GM10266 (cell line): Measurements from ENCODE around the gene INPP5F.

Source experiments
- DNase-seq: peaks from one replicate; pipeline ENCODE4 v3.0.0; 2012; ENCODE audit errors: extremely low spot score
- TF ChIP-seq, protein P1 (sequence below): IDR thresholded peaks from 2 replicates; pipeline ENCODE4 v1.5.1; 2012; ENCODE audit warnings: mild to moderate bottlenecking, low read depth; ENCODE audit not compliant: control insufficient read depth, insufficient read depth; ENCODE audit errors: missing control alignments

The INPP5F gene

DNA sequence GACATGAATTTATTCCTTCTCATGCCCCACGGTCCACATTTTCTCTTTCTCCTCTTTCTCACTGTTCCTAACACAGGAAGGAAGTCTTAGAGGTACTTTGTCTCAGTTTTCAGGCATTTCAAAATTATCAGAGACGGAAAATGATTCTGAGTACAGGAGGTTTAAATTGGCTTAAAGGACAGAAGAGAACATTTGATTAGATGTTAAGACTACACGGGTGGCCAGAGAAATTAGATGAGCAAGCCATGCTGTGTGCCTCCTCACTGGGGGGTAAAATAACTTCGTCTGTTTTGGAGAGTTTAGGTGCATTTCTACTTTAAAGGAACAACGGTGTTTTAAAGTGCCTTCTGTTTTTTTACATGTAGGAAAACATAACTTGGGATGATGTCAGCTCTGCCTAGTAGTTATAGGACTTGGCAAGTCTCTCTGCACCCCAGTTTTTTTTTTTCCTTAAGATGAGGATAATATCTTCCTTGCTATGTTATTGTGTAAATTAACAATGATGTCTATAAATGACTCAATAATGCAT, 79.9 kb downstream of the INPP5F start:
- TF ChIP-seq, protein P1, sequence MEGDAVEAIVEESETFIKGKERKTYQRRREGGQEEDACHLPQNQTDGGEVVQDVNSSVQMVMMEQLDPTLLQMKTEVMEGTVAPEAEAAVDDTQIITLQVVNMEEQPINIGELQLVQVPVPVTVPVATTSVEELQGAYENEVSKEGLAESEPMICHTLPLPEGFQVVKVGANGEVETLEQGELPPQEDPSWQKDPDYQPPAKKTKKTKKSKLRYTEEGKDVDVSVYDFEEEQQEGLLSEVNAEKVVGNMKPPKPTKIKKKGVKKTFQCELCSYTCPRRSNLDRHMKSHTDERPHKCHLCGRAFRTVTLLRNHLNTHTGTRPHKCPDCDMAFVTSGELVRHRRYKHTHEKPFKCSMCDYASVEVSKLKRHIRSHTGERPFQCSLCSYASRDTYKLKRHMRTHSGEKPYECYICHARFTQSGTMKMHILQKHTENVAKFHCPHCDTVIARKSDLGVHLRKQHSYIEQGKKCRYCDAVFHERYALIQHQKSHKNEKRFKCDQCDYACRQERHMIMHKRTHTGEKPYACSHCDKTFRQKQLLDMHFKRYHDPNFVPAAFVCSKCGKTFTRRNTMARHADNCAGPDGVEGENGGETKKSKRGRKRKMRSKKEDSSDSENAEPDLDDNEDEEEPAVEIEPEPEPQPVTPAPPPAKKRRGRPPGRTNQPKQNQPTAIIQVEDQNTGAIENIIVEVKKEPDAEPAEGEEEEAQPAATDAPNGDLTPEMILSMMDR = no peak
- DNase-seq = no peak

DNA sequence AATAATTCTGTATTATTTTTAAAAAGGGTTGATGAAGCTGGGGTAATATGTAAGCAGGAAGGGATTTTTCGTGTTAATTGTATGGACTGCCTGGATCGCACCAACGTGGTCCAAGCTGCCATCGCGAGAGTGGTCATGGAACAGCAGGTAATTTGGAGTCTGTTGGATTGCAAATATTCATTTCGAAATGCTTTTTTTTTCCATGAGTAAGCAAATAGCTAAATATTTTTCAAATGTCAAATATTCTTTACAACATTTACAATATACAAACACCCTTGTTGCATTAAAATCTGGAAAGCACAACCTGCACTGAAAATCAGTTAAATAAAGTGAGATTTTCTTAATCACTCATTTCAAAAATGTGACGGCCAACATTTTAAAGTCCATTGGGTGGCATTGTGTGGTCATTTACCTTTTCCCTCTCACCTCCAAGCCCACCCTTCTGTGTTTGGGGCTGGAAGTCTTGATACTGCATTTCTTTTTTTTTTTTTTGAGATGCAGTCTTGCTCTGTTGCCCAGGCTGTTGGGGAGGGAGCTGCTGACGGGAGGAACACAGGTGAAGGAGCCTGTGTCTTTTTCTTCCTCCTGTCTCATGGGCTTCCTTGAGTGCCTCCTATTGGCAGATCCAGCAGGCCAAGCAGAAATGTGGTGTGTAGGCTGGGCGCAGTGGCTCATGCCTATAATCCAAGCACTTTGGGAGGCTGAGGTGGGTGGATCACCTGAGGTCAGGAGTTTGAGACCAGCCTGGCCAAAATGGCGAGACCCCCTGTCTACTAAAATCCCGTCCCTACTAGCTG, 80.7 kb downstream of the INPP5F start:
- DNase-seq = no peak
- TF ChIP-seq, protein P1 = no peak

DNA sequence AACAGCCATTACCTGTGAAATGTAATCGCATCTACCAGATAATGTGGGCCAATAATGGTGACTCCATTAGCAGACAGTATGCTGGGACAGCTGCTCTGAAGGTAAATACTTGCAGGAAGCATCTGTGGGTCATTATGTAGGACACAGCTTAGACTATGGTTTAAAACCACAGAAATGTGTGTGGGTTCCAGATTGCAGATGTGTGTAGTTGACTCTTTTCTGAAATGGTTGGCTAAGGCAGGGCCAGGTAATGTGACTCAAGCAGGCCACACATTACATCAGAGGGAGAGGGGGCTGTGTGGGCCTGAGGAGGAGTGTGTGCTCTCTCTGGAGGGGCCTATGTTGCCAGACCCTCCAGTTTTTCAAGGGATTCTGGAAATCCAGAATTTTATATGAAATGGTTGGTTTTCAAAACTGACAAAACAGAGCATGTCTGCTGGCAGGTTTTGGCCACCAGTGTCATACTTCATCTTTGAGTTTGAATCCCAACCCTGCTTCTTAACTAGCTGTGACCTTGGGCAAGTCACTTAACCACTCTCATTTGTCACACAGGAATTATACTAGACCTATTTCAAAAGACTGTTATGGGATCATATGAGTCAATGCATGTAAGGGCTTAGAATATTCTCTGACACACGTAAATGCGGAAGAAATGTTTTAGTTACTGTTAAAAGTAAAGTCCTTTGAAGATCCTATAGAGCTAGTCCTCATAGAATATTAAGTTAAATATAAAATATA, 82.3 kb downstream of the INPP5F start:
- DNase-seq = peak; percentile 32
- TF ChIP-seq, protein P1 = no peak

DNA sequence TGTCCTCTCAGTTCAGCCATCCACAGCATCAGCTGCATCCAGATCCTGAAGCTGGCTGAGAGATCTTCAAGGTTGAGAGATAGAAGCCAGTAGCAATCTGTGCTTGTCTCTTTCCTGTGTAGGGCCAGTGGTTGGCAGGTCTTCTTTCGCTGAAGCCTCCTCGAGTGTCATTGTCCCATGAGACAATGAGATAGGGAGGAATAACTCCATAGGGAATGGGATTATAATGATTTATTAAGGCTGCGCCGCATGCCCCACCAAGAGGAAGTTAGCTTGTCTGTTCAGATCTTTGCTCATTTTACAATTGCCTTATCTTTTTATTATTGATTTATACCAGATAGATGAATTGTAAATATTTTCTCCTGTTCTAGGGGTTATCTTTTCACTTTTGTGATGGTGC, 85.3 kb downstream of the INPP5F start:
- DNase-seq = no peak
- TF ChIP-seq, protein P1 = no peak

DNA sequence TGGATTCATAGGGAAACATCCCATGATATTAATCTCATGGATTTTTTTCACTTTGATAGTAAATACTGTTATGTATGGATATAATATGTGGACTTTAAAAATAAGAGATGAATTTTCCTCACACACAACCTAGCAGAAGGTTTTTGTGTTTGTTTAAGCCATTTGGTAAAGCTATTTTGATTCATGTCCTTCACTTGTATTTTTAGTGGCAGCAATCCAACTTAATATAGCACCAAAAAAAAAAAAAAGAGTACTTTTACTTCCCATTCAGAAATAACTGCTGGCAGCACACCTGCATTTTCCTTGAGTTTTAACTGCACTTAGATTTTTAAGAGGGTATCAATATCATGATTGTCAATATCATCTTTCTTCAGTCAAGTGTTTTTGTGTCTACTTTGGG, 86.8 kb downstream of the INPP5F start:
- DNase-seq = no peak
- TF ChIP-seq, protein P1 = no peak

DNA sequence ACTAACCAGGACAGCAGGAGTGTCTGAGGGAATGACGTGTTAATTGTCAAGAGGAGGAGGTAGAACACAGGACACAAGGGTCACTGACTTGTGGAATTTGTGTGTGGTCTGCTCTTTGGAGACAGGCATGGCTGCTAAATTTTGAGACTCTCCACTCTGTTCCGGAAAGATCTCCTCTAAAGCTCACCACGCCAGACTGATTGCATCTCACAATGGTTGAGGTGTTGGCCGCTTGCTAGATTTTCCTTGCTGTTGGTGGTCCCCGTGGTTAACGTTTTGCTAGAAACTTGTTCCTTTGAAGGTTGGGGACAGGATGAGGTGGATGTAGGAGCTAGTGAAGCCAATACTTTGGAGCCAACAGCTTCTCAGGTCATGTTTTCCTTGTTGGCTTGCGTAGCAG, 89.8 kb downstream of the INPP5F start:
- TF ChIP-seq, protein P1 = no peak
- DNase-seq = no peak
